ENCODE measurements around the gene RFT1. TPM values are rescaled to one million over a fixed set of nuclear protein-coding genes. Genes with fewer than 3 reads are reported as not detected.

The RFT1 gene
- total and polyA plus RNA-seq, 2 donors (not counting 3 experiments of a cell fraction or from before 2014, with no cell fraction given) = 29.8 to 39.9 TPM

DNA sequence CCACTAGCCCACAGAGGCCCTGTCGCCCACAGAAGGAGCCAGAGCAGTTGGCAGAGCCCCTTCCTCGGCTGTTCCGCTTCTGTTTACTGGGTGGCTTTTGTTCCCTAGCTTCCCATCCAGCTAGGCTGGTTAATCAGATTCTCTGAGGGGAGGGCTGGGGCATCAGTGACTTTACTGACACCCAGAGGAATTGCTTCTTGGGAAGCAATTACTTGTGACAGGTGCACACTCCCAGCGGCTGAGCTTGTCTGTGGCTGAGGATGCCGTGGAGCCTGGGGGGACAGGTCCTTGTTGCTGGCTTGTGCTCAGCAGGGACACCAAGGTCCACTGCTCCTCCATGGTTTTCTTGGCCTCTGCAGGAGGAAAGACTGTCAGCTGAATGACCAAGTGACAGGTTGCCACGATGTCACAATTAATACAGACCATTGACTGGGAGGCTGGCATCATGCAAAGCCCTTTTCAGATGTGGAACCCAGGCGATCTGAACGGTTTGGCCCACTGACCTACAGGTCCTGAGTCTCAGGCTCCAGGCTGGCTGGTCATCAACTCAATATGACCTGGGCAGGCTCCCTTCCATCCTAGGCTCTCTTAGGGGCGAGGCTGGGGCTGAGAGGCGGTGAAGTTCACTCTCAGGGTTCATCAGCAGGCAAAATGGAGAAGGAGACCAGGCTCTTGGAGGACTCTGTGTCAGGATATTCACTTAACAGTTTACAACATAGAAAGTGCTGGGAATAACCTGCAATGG lies 52.6 kb downstream of the RFT1 start:
- ChIA-PET CTCF (no interaction called here), POLR2A (no interaction called here)
- FAIRE-seq = no peak
- no peak overlapping the region for H3K27ac ChIP-seq (ENCODE audit: insufficient read depth, low read depth, low read length)
- no peak overlapping the region for H3K4me3 ChIP-seq (replicated peaks in 1 of 3; ENCODE audit: insufficient read depth in 1 of 3, low read depth in 1 of 3, low read length in 3 of 3)
- no peaks in the 10 kb centered on the region for H3K9me3 ChIP-seq (replicated peaks; ENCODE audit: control insufficient read depth, insufficient read depth, low read length)
- no peak overlapping the region for H2AFZ ChIP-seq (ENCODE audit: low read depth, low read length)
- no peak overlapping the region for H3K4me2 ChIP-seq (ENCODE audit: insufficient read depth, low read length)
- no peaks in the 10 kb centered on the region for H3K27me3 ChIP-seq (ENCODE audit: control insufficient read depth in 2 of 2, insufficient read depth in 2 of 2, low read length in 2 of 2)
- H3K9me1 ChIP-seq (replicated peaks; ENCODE audit: control insufficient read depth, extremely low read depth, insufficient read depth, low read length) = no peaks in the 10 kb centered on the region
- intact Hi-C loops (cut with micrococcal nuclease) = no loop called here
- BruUV-seq (replicated peaks) = no TSS peak
- H3K79me2 ChIP-seq (ENCODE audit: control insufficient read depth, insufficient read depth, low read length) = no peaks in the 10 kb centered on the region
- peaks cover 8% of the 10 kb centered on the region for H3K4me1 ChIP-seq (ENCODE audit: control insufficient read depth, extremely low read depth, insufficient read depth, low read length)
- no peaks in the 10 kb centered on the region for H4K20me1 ChIP-seq (replicated peaks; ENCODE audit: control insufficient read depth, extremely low read depth, insufficient read depth, low read length)
- dilution Hi-C loops (cut with MboI; ENCODE audit: extremely low pct_ligation_motif_present, low sequenced_read_pairs) = no loop called here
- DNase-seq (ENCODE audit: low read depth, low spot score) = no peak
- no peak overlapping the region for H3K9ac ChIP-seq (replicated peaks; ENCODE audit: extremely low read depth, insufficient read depth, low read length)
- TF ChIP-seq, protein P1, sequence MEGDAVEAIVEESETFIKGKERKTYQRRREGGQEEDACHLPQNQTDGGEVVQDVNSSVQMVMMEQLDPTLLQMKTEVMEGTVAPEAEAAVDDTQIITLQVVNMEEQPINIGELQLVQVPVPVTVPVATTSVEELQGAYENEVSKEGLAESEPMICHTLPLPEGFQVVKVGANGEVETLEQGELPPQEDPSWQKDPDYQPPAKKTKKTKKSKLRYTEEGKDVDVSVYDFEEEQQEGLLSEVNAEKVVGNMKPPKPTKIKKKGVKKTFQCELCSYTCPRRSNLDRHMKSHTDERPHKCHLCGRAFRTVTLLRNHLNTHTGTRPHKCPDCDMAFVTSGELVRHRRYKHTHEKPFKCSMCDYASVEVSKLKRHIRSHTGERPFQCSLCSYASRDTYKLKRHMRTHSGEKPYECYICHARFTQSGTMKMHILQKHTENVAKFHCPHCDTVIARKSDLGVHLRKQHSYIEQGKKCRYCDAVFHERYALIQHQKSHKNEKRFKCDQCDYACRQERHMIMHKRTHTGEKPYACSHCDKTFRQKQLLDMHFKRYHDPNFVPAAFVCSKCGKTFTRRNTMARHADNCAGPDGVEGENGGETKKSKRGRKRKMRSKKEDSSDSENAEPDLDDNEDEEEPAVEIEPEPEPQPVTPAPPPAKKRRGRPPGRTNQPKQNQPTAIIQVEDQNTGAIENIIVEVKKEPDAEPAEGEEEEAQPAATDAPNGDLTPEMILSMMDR (IDR thresholded peaks at IDR 0.05; ENCODE audit: extremely low read depth in 1 of 2, insufficient read depth in 1 of 2, low read depth in 1 of 2, low read length in 2 of 2) = no peak
- no peak for TF ChIP-seq FOS (IDR thresholded peaks at IDR 0.05; ENCODE audit: borderline replicate concordance, insufficient read depth, low read length)
- TF ChIP-seq EZH2 (IDR thresholded peaks at IDR 0.05; ENCODE audit: borderline replicate concordance, low read depth, low read length, severe bottlenecking) = no peak
- no peak for TF ChIP-seq POLR2A (IDR thresholded peaks at IDR 0.05; ENCODE audit: low read depth, low read length)
- TF ChIP-seq, protein P2, sequence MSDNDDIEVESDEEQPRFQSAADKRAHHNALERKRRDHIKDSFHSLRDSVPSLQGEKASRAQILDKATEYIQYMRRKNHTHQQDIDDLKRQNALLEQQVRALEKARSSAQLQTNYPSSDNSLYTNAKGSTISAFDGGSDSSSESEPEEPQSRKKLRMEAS (IDR thresholded peaks at IDR 0.05; ENCODE audit: insufficient read depth, insufficient read length) = no peak
- TF ChIP-seq POLR2AphosphoS5 (IDR thresholded peaks at IDR 0.05; ENCODE audit: insufficient read depth, low read depth, low read length) = no peak
- no peak for TF ChIP-seq MYC (IDR thresholded peaks at IDR 0.05; ENCODE audit: low read depth, low read length)
- TF ChIP-seq GATA2 (IDR thresholded peaks at IDR 0.05; ENCODE audit: insufficient read depth, insufficient read length, low read depth, low read length) = no peak
- TF ChIP-seq JUN (IDR thresholded peaks at IDR 0.05; ENCODE audit: borderline replicate concordance, insufficient read depth, insufficient read length, low read depth) = no peak
- H3K36me3 ChIP-seq (ENCODE audit: control insufficient read depth in 2 of 2, extremely low read depth in 1 of 2, insufficient read depth in 2 of 2, low read length in 2 of 2) = no peaks in the 10 kb centered on the region
